Measurements from ENCODE around the gene CELF5.

DNA sequence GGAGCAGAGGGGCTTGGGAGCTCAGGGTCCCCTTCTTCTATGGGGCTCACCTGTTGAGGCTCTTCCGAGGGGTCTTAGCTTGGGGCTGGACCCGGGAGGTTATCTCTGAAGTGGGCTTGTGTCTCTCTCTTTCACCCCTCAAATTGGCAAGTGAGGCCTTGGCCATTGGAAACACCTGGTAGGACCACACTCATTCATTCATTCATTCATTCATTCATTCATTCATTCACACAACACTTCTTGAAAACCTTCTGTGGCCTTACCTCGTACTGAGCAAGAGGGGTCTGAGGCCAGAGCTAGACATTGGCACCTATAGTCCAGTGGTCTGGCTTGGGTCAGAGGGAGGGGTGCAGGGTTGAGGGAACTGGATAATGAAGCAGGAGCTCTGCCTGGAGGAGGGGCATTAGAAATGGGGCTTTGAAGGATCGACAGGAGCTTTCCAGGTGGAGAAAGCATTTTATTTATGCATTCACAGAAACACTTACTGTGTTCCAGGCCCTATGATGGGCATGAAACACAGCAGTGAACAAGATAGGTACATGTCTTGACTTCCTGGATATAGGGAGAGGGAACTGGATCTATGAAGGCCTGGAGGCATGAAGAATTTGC, 5.5 kb downstream of the CELF5 start:
- TF ChIP-seq, protein P1, sequence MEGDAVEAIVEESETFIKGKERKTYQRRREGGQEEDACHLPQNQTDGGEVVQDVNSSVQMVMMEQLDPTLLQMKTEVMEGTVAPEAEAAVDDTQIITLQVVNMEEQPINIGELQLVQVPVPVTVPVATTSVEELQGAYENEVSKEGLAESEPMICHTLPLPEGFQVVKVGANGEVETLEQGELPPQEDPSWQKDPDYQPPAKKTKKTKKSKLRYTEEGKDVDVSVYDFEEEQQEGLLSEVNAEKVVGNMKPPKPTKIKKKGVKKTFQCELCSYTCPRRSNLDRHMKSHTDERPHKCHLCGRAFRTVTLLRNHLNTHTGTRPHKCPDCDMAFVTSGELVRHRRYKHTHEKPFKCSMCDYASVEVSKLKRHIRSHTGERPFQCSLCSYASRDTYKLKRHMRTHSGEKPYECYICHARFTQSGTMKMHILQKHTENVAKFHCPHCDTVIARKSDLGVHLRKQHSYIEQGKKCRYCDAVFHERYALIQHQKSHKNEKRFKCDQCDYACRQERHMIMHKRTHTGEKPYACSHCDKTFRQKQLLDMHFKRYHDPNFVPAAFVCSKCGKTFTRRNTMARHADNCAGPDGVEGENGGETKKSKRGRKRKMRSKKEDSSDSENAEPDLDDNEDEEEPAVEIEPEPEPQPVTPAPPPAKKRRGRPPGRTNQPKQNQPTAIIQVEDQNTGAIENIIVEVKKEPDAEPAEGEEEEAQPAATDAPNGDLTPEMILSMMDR (IDR thresholded peaks at IDR 0.05) = no peak
- TF ChIP-seq POLR2AphosphoS5 (IDR thresholded peaks at IDR 0.05; ENCODE audit: low read depth, low read length) (no peak), SIN3A (IDR thresholded peaks at IDR 0.05; ENCODE audit: borderline replicate concordance, insufficient read depth, low read depth, low read length) (no peak)
- TF ChIP-seq, protein P2, sequence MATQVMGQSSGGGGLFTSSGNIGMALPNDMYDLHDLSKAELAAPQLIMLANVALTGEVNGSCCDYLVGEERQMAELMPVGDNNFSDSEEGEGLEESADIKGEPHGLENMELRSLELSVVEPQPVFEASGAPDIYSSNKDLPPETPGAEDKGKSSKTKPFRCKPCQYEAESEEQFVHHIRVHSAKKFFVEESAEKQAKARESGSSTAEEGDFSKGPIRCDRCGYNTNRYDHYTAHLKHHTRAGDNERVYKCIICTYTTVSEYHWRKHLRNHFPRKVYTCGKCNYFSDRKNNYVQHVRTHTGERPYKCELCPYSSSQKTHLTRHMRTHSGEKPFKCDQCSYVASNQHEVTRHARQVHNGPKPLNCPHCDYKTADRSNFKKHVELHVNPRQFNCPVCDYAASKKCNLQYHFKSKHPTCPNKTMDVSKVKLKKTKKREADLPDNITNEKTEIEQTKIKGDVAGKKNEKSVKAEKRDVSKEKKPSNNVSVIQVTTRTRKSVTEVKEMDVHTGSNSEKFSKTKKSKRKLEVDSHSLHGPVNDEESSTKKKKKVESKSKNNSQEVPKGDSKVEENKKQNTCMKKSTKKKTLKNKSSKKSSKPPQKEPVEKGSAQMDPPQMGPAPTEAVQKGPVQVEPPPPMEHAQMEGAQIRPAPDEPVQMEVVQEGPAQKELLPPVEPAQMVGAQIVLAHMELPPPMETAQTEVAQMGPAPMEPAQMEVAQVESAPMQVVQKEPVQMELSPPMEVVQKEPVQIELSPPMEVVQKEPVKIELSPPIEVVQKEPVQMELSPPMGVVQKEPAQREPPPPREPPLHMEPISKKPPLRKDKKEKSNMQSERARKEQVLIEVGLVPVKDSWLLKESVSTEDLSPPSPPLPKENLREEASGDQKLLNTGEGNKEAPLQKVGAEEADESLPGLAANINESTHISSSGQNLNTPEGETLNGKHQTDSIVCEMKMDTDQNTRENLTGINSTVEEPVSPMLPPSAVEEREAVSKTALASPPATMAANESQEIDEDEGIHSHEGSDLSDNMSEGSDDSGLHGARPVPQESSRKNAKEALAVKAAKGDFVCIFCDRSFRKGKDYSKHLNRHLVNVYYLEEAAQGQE (IDR thresholded peaks at IDR 0.05; ENCODE audit: insufficient read depth in 1 of 2, low read depth in 2 of 2, low read length in 1 of 2) = no peak
